Cardiac septum (tissue), 1 donor: ENCODE measurements around the gene TMEM255A. TPM values are rescaled to one million over a fixed set of nuclear protein-coding genes. Genes with fewer than 3 reads are reported as not detected.

Source experiments
- DNase-seq: peaks from one replicate; pipeline ENCODE4 v3.0.0-alpha.2; 2020; ENCODE audit warnings: low spot score
- intact Hi-C: fragments of 100-400 bp; cut with DNase I; formaldehyde crosslinking; loops from one replicate; pipeline ENCODE4 v1.14.0; 2022
- total RNA-seq: library from RNA; stranded (reverse); fragmentation: NEBNext Ultra II Directional; extraction: Animal tissue kit (Norgen Biotek cat#: 25700); gene quantifications from one replicate; pipeline ENCODE4 v1.2.1, GENCODE V29; 2021
- donor health status: DM: no; HTN: no; CAD: no.

TMEM255A gene
- total RNA-seq, 1 donor from 2014 or later: 0.48 TPM

DNA sequence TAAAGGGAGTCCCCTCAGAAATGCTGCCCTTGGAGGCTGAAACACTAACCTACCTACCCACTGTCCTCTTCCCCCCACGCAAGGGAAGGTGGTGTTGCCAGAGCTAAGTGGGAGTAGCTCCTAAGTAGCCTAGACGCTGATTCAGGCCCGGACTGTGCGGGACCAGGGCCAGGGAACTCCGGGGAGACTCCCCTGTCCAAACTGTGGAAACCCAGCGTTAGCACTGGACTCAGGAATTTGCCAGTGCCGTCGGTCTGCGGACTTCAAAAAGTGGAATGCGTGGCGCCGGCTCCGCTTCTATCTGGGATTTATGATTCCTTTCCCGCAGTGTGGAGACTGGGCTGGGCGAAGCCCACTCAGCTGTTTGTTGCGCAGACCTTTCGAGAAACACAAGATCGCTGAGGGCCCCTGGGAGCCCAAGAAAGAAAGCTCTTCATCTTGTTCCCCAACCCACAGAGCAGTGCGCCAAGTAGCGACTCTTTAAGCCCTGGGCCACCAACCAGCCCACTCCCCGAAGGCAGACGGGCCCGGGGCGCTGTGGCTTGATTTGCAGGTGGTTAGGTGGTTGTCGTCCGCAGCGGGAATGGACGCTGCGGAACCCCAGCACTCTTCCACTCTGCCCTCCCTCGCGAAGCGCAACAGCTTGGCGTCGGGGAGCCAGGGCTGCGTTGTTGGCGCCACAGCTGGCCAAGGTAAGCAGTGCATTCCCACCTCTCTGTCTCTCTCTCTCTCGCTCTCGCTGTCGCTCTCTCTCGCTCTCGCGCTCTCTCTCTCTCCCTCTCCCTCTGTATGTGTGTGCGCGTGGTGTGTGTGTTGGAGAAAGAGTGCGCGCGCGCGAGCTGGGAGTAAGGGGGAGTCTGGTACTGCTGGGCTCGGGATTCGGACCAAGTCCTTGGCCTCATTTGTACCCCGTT lies 2.0 kb downstream of the TMEM255A start:
- DNase-seq: peak; percentile 79
- intact Hi-C loops: no loop called here

DNA sequence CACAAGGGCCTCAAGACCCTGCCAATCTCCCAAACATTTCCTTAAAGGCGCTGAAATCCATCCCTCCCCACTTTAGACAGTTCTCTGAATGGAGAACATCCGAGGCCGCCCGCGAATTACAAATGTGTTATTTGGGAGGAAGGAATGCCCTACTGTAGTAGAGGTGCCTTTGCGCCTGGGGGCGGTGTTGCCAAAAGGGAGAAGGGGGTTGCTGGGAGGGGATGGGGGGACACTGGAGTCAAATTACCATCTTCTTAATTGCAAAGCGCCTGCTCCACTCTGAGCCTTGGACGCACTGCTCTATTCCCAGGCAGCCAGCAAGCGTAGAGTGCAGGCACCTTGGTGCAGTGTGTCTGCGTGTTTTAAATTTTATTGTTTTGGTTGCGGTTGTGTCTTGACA lies 2.7 kb downstream of the TMEM255A start:
- intact Hi-C loops: no loop called here

GRCh38 chrX:120306630-120307029 lies 4.6 kb downstream of the TMEM255A start:
- intact Hi-C loops: no loop called here
- DNase-seq: no peak

More for the DNA sequence above, 2.7 kb downstream of the TMEM255A start:
- DNase-seq: no peak

GRCh38 chrX:120305531-120306141 lies 5.6 kb downstream of the TMEM255A start:
- no peak for DNase-seq
- intact Hi-C loops: no loop called here

GRCh38 chrX:120304256-120304655 lies 7.0 kb downstream of the TMEM255A start:
- no peak for DNase-seq
- intact Hi-C loops: no loop called here

GRCh38 chrX:120302434-120302833 lies 8.8 kb downstream of the TMEM255A start:
- intact Hi-C loops: no loop called here
- DNase-seq: no peak

DNA sequence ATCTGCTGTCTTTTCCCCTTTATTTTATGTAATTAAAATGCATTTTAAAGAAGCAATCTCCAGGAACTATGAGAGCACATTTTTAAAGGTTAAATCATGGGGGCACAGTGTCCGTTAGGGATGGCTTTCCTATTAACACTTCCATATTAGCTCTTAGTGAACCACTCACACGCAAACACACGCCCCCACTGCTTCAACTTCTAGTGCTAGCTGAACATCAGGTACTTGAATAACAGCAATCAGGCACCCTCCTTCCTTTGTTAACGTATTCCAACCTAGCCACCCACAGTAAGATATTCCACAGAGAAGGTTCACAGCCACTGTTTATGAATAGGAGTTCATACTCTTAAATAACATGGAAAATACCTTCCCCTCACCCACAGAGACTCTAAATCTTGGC lies 9.3 kb downstream of the TMEM255A start:
- no peak for DNase-seq
- intact Hi-C loops: no loop called here

DNA sequence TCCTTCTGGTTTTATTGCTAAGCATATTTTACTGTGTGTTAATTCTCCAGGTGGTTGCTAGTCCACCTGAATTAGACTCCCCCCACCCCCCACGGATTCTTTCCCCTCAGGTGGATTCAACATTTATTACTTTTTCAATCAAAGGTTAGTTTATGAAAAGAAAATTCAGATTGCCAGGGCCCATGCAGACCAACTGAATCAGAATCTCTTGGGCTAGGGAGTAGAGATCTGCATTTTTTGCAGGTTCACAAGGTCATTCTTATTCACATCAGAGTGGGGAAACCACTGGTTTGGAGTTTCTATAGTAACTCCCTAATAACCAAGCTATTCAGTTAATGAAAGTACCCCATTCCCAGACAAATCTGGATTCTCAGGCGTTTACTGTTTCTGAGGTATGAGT lies 9.8 kb downstream of the TMEM255A start:
- no peak for DNase-seq
- intact Hi-C loops: no loop called here

DNA sequence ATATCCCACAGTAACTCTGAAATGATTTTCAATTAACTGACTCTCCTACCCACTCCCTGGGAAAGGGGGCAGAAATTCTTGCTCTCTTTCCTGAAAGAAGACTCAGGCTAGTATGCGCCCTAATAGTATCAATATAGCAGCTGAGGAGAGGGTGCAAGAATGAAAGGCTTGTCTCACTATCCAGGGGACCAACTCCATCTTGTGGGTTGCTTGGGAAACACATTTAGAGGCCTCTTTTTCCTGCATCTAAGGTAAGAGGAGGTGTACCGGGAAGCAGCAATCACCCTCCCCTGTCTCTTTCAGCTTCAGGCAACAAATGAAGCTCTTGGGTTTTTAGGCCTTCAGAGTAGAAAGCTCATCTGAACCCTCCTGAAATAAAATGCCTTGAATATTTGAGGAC lies 11.3 kb downstream of the TMEM255A start:
- no peak for DNase-seq
- intact Hi-C loops: no loop called here

- intact Hi-C loops: no loop called here
- DNase-seq: no peak
Observed at GRCh38 chrX:120297923-120298322, 13.3 kb downstream of the TMEM255A start.

DNA sequence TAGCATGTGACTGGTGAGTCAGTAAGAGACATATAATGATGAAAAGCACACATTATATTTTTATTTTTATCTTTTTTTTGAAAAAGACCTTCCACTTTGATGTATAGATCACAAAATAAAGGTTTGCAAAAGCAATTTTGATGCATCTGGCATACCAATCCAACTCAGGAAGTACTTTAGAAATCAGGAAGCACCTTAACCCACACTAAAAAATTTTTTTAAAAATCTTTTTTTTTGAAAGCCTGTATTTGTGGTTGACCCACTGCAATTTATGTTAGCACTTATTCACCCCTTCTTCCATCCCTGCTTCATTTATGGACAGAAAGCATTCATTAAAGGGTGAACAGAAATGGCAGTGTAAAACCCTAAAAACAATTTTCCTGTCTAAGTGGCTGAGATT lies 16.6 kb downstream of the TMEM255A start:
- intact Hi-C loops: no loop called here
- no peak for DNase-seq

GRCh38 chrX:120293015-120293414 lies 18.2 kb downstream of the TMEM255A start:
- DNase-seq: no peak
- intact Hi-C loops: no loop called here

DNA sequence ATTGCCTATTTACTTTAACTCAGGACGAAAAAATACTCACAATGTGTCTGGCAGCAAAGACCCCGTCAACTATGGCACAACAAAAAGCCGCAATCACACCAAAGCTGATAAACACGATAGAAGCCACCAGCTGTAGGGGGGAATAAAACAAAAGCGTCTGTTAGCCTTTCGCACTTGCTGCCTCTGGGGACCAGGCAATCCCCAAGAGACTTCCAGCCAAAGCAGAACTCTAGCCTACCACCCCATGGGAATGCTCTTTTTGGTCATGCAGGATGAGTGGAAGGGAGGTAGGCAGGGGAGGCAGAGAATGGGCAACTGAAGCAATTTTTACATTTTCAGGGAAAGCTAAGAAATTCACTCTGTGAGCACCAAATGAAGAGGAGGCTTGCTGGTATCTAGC lies 20.1 kb downstream of the TMEM255A start:
- no peak for DNase-seq
- intact Hi-C loops: no loop called here

DNA sequence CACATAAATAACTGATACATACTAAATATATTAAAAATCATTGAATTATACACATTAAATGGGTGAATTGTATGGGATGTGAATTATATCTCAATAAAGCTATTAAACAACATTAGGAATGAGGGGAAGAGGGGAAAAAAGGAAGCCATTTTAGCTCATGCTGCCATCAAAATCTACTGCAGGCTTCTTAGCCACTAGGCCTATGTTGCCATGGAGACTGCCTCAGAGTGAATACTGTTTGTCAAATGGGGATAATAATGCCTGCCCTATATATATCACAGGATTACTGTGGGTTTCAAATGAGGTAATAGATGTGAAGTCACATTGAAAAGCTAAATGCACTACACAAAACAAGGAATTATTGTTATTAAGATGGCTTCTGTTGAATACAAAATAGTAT lies 21.2 kb downstream of the TMEM255A start:
- DNase-seq: no peak
- intact Hi-C loops: no loop called here

- intact Hi-C loops: no loop called here
- no peak for DNase-seq
Observed at GRCh38 chrX:120287513-120288112, 23.6 kb downstream of the TMEM255A start.

DNA sequence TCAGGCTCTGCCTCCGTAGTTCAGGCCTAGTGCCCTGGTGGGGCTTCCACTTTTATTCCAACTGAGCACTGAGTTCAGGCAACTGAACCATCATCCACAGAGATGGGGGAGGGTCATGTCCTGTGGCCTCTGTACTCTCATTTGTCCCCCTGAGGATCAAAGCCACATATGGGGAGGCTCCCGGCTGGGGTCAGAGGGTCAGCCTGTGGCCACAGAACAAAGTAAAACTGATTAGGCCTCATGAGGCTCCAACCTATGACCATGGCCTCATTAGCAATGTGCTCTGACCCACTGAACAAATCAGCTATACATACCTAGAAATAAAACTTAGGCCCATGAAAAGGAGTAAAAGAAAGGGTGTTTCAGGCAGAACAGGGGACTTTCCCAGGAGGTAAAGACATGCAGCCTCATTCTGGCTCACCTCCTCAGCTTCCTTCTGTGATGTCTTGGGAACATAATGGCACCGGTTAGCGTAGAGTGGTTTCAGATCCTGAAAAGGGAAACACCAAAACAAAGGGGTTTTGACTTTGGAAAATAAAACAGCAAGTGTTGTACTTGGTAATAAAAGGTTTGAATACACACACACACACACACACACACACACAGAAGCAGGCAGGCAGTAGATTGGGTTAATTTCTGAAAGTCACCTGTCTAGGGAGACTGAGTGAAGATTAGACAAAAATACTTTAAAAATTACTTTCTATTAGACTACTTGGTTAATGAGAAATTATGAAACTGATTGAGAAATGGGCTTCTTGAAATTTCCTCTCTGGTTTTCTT lies 24.3 kb downstream of the TMEM255A start:
- DNase-seq: no peak
- intact Hi-C loops: no loop called here

- no peak for DNase-seq
- intact Hi-C loops: no loop called here
Observed at GRCh38 chrX:120282697-120283096, 28.6 kb downstream of the TMEM255A start.

- intact Hi-C loops: no loop called here
- no peak for DNase-seq
Observed at GRCh38 chrX:120281761-120282160, 29.5 kb downstream of the TMEM255A start.

GRCh38 chrX:120281021-120281624 lies 30.1 kb downstream of the TMEM255A start:
- intact Hi-C loops: no loop called here
- no peak for DNase-seq

- DNase-seq: no peak
- intact Hi-C loops: no loop called here
Observed at GRCh38 chrX:120274958-120275357, 36.3 kb downstream of the TMEM255A start.
